CD4-positive, alpha-beta T cell treated with Interferon gamma for 1 hour (primary cell): ENCODE measurements around the gene FADS6.

Experiments
- DNase-seq: peaks from one replicate; pipeline ENCODE4 v3.0.0-alpha.2; 2020

Gene FADS6

DNA sequence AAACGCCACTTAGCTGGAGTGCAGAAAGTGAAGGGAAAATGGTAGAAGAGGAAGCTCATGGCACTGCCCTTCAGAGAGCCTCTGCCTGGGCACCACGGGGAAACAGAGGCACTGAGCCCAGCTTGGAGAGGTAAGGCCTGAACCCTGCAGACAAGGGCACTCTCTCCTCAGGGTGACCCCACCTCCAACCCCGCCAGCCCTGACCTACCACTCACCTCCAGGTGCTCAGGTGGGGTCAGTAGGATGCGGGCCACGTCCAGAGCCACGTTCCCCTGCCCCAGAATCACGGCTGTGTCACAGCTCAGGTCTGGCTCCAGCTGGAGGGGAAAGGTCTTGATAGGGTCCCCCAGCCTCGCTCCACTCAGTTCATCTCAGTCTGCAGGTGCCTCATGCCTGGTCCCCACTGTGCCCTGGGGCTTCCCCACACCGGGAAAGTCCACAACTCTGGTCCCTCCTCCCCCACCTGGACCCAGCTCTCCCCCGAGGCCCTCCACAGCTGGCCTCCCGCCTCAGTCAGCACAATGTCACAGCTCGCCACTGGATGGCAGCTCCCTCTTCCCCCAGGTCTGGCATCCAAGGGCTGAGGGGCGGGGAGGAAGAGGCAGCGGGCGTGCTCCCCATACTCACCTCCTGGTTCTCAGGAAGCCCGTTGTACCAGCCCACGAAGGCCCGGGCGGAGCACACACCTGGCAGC lies 27.8 kb downstream of the FADS6 start:
- no peak for DNase-seq

- peak; percentile 68 for DNase-seq
Measured at GRCh38 chr17:74864866-74865395, 28.5 kb downstream of the FADS6 start.

GRCh38 chr17:74864297-74864865 lies 29.1 kb downstream of the FADS6 start:
- DNase-seq = no peak

DNA sequence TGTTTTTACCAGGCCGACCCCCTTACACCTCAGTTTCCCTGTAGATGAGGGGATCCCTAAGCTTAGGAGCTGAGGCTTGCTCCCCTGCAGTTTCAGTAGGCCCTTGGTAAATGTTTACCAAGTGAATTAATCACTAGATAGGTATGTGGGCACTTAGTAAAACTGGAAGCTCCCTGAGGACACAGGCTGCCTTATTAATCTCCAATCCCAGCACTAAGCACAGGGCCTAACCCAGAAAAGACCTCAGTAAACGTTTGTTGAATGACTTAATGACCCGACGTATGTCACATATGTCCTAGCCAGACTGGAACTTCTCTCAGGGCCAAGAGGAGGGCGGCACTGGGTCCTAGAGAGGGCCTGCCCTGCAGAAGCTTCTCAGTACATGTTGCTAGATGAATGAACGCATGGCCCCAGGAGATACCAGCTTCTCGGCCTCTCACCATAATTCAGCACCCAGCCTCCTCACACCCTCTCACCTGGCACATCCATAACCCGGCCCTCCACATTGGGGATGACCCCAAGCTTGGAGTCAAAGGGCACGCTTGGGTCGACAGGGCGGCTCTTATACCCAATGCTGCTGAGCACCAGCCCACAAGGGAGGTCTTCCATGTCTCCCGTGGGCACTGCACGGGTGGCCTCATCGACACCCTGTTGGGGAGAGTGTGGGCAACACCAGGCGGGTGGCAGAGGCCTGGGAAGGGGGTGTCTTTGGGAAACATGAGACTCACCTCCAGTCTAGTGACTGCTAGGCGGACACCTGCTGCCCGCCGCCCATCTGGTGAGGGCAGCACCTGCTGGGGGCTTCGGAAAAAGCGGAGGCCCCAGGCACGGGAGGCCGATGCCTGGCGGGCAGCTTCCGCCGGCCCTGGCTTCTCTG lies 29.8 kb downstream of the FADS6 start:
- no peak for DNase-seq

DNA sequence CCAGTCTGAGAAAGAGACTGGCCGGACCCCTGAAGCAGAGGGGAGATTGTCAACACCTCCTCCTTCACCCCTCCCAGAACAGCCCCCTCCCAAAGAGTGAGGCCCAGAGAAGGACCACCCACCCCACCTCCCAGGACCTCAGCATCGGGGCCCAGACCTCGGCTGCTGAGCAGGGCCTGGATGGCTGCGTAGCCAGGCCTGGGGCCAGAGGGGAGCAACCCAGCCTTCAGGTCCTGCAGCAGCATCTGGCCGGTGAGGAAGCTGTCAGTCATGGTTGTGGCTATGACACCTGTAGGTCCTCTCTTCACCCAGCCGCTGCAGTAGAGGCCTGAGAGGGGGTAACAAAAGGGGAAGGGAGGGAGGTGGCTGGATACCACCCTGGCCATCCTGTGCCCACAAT lies 30.5 kb downstream of the FADS6 start:
- DNase-seq = no peak

DNA sequence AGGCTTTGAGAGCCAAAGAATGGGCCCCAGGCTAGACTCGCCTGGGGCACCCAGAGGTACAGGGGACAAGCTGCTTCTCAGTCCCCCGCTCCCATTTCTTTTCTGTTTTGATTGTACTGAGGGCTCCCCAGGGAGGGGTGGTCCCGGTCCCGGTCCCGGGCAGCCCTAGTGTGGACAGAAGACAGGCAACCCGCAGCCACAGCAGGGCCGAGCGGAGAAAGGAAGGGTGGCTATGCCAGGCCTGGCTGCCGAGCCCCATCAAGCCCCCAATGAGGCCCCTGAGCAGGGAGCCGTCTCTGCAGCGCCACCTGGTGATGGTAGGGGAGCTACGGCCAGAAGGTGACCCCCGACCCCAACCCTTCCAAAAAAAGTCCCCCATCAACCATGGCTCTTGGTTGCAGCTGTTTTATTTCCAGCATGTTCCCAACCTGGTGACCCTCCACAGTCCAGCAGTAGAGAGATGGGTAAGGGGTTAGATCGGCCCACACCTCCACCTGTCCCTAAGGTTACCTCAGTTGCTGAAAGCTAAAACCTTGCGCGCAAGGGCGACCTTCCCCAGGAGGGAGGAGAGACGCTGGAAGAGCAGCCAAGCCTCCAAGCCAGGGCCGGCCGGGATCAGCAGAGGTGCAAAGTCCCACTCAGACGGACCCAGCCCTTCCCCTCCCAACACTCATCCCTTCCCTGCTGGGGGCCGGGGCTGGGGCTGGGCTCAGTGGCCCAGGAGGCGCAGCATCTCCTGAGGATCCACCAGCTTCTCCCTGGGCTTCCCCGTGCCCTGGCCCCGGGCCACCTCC lies 31.1 kb downstream of the FADS6 start:
- peak; percentile 68 for DNase-seq

- no peak for DNase-seq
Measured at GRCh38 chr17:74861662-74862107, 31.7 kb downstream of the FADS6 start.

GRCh38 chr17:74860872-74861661 lies 32.4 kb downstream of the FADS6 start:
- no peak for DNase-seq

- peak; percentile 18 for DNase-seq
Measured at GRCh38 chr17:74860229-74860871, 33.1 kb downstream of the FADS6 start.

DNA sequence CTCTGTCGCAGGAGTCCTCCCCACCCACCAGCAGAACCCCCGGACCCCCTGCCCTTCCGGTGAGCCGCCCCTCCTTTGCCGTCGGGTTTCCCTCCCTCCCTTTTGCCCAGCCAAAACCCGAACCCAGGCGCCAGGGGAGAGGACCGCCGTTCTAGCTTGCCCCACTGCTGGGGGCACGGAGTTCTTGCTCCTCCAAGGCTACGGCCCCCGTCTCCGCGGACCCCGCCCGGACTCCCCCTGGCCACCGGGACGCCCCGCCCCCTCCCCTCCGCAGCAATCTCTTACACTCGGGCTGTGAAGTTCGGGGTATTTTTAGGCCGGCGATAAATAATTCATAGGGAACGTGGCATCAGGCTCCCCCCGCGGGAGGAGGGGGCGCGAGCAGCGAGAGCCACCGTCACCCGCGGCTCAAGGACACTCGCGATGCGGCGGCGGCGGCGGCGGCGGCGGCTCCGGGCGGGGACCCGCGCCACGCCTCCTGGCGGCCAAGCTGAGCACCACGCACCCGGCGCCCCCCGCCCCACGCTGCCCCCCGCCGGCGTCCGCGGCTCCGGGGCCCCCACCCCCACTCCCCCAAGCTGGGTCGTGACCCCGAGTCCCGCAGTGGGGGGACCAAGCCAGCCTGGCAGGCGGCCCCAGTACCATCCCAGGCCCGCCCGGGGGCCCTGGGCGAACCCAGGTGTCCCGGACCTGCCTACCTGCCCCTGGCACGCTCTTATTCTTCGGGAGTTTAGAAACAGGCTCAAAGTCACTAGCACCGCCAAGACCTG lies 33.8 kb downstream of the FADS6 start, which contains the start of gene GRIN2C:
Gene GRIN2C (minus strand): TSS at position 427 of the 770 bp plus-strand sequence. CDS start 4,793 bp downstream, outside the sequence.
- DNase-seq = peak; percentile 22

DNA sequence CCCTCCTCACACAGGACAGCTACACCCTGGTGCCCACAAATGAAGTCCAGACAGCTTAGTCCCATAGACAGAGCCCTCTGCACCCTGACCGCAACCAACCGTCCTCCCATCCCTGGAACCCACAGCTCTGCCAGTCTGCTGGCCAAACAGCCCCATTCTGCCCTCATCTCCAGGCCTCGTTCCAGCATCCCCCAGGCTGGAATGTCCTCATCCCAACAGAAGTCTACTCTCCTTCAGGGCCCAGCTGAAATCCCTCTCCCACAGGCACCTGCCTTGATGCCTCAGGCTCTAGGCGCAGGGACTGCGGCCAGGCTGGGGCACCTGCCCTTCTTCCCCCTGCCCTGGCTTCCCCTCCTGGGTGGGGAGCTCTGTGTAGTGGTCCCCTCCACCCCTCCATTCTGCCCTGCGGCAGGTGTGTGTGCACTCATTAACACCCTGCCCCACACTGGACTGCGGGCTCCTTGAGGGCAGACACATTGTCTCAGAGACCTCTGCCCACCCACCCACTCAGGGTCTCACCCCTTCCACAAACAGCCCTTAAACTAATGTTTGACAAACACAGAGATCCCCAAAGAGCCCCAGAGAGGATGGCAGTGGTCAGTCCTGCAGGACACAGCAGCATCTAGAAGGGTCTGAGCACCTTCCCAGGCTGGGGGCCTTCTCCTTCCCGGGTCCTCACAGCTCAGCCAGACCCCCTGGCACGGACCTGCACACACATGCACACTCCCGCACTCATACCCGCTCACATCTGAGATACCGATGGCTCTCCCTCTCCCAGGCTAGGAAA lies 34.6 kb downstream of the FADS6 start:
- DNase-seq = no peak

- DNase-seq = no peak
Measured at GRCh38 chr17:74857191-74857590, 36.2 kb downstream of the FADS6 start.

- DNase-seq = no peak
Measured at GRCh38 chr17:74856112-74856511, 37.3 kb downstream of the FADS6 start.

DNA sequence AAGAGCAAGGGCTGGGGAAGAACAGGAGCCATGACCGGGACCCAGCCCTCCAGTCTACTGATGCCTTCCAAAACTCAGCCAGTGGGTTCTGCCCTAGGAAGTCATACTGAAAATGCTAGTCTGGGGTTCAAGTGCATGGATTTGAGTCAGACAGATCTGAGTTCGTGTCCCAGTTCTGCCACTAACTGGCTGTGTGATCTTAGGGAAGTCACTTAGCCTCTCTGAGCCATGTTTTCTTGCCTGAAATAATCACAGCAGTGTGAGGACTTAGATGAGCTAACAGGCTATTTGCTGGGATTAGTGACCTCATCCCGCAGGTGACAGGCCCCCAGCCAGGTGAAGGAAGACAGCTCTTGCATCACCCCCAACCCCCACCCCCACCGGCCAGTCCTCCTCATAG lies 38.1 kb downstream of the FADS6 start:
- no peak for DNase-seq

DNA sequence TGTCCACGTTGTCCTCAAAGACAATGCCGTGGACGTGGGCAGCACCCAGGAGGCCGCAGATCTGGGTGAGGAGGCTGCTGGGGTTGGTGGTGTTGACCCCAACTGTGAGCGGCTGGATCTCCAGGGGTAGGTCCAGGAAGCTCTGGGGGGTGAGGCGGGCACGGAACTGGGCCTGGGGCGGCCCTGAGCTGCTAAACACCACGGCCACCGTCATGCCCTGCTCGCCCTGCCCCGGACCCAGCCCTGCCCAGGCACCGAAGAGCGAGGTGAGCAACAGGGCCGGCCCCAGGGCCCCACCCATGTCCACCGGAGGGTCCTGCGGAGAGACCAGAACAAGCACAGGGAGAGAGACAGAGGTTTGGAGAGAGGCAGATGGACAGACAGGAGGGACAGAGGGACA lies 38.6 kb downstream of the FADS6 start:
- no peak for DNase-seq

GRCh38 chr17:74853669-74854068 lies 39.8 kb downstream of the FADS6 start:
- DNase-seq = no peak

GRCh38 chr17:74853048-74853397 lies 40.4 kb downstream of the FADS6 start:
- DNase-seq = no peak

- DNase-seq = peak; percentile 69
Measured at GRCh38 chr17:74852237-74853047, 41.0 kb downstream of the FADS6 start.
